ENCODE results near the gene HIPK2. TPM values are rescaled to one million over a fixed set of nuclear protein-coding genes. Genes with fewer than 3 reads are reported as not detected.

HIPK2 gene
- total RNA-seq, 2 donors from 2014 or later: 49.4 to 68.5 TPM

DNA sequence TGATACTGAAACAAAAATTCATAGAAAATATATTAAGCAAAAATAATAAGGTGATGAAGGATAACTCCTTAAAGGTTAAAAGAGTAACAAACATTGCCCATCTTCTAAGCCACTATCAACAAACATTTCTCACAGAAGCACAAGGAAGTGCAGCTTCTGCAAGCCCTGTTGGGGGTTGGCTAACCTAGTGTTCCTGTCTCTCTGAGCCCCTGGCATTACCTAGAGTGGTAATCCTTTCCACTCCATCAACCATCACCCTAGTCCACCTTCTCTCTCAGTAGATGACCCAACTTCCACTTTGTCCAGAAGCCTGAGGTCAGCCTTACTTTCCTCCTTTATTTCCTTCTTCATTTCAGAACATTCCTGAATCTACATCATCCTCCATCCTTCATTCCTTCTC is 59.7 kb downstream of the HIPK2 start:
- peaks cover 34% of the 10 kb centered on the region for H3K36me3 ChIP-seq
- H3K9me3 ChIP-seq: no peaks in the 10 kb centered on the region
- TF ChIP-seq, protein P1, sequence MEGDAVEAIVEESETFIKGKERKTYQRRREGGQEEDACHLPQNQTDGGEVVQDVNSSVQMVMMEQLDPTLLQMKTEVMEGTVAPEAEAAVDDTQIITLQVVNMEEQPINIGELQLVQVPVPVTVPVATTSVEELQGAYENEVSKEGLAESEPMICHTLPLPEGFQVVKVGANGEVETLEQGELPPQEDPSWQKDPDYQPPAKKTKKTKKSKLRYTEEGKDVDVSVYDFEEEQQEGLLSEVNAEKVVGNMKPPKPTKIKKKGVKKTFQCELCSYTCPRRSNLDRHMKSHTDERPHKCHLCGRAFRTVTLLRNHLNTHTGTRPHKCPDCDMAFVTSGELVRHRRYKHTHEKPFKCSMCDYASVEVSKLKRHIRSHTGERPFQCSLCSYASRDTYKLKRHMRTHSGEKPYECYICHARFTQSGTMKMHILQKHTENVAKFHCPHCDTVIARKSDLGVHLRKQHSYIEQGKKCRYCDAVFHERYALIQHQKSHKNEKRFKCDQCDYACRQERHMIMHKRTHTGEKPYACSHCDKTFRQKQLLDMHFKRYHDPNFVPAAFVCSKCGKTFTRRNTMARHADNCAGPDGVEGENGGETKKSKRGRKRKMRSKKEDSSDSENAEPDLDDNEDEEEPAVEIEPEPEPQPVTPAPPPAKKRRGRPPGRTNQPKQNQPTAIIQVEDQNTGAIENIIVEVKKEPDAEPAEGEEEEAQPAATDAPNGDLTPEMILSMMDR (IDR thresholded peaks at IDR 0.05): no peak
- no peaks in the 10 kb centered on the region for H3K27me3 ChIP-seq (replicated peaks; ENCODE audit: insufficient read depth)
- H3K27ac ChIP-seq: no peak overlapping the region
- peaks cover 28% of the 10 kb centered on the region in 2 donors for H3K4me1 ChIP-seq (ENCODE audit: control insufficient read depth in 1 of 2, low read depth in 2 of 2)
- DNase-seq (ENCODE audit: low spot score) (no peak), ATAC-seq (ENCODE audit: insufficient number of reproducible peaks, low FRiP score, low read depth) (no peak)
- H3K4me3 ChIP-seq: no peak overlapping the region

DNA sequence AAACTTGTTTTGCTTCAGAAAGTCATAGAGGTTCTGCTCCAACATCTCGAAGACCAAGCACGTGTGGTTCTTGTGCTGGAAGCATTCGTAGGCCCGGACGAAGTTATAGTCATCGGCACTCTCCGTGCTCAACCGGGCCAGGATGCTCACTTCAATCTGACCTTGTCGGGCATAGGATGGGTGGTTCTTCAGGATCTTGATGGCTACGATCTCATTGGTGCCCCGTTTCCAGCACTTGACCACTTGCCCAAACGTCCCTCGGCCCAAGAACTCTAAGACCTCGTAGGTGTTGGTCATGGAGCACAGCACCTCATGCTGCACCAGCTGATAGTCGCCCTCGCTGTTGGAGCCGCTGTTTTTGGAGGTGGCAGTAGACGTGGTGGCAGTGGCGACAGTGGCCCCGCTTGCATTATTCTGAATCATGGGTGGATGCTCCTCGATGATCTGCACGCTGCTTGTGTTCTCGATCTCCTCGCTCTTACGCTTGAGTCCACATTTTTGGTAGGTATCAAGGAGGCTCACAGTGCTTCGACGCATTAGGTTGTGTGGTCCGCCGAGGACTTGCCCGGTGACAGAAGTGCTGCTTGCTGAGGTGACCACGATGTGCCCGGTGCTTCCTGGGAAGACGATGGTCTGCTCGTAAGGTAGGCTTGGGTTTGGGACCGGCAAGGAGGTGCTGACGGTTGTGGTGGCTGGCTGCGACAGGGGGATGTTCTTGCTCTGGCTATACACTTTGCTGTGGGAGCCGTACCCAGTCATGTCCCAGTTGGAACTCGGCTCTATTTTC is 61.4 kb downstream of the HIPK2 start:
- Histone ChIP-seq H3K27me3 (replicated peaks; ENCODE audit: insufficient read depth) (no peaks in the 10 kb centered on the region), H3K9me3 (no peaks in the 10 kb centered on the region), H3K27ac (no peak overlapping the region), H3K4me1 (ENCODE audit: control insufficient read depth in 1 of 2, low read depth in 2 of 2) (peaks cover 12 to 14% of the 10 kb centered on the region in 2 donors), H3K4me3 (no peak overlapping the region), H3K36me3 (peaks cover 34% of the 10 kb centered on the region)
- TF ChIP-seq, protein P1 (IDR thresholded peaks at IDR 0.05): no peak
- no peak for DNase-seq (ENCODE audit: low spot score)
- ATAC-seq (ENCODE audit: insufficient number of reproducible peaks, low FRiP score, low read depth): no peak

DNA sequence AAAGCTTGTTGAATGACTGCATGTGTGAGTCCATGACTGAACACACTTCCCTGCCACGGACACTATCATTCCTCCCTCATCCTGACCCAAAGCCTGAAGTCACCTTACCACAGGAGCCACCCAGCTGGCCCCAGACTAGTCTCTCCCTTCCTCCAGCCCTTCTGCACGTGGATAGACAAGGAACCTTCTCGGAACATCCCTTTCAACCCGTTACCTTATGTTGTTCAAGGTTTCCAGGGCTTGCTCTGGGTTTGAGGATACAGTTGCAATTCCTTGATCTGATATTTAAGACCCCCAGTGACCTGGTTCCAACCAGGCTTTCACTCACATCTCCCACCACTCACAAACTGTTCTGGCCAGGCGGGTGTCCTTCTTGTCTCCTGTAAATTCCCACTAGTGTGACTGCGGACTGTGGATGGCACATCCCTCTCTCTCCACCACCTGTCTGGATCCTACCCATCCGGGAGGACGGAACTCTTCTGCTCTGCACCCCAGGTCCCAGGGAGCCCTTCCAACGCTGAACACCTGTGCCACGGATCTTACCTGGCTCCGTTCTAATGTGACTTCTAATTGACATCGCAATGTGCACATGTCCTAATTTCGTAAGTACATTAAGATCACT is 62.5 kb downstream of the HIPK2 start:
- Histone ChIP-seq H3K27me3 (replicated peaks; ENCODE audit: insufficient read depth) (no peaks in the 10 kb centered on the region), H3K4me1 (ENCODE audit: control insufficient read depth in 1 of 2, low read depth in 2 of 2) (peaks cover 4% of the 10 kb centered on the region in 2 donors), H3K27ac (no peak overlapping the region), H3K4me3 (no peak overlapping the region), H3K9me3 (no peaks in the 10 kb centered on the region), H3K36me3 (peaks cover 34% of the 10 kb centered on the region)
- TF ChIP-seq, protein P1 (IDR thresholded peaks at IDR 0.05): no peak
- ATAC-seq (ENCODE audit: insufficient number of reproducible peaks, low FRiP score, low read depth) (peak; percentile 27), DNase-seq (ENCODE audit: low spot score) (no peak)

DNA sequence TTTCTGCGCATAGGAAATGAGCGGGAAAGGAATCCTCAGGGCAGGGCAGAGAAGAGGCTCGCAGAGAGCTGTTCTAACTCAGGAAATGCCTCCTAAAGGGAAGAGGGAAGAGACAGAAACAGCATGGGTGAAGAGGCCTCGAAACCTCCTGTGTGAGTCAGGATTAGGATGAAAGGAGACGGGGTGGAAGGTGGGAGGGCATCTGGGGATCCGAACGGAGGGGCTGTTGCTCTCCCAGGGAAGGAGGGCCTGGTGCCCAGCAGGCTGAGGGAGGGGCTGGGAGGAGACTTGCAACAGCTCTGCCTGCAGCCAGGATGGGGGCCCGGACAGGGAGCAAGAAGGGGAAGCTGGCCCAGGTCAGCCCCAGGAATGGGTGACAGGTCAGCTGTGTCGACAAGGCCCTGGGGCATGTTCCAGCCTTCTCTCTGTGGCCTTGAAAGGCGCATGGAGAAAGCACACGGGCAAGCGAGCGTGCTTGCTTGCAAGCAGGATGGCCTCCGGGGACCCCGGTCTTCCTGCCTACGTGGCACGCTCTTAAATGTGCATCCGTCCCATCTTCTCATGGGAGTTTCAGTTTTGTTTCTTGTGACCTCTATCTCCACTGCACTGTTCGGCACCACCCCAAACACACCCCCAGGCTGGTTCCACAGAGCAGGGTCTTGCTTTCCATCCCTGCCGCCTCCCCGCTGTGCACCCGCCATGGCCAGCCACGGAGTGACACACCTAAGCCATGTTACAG is 63.5 kb downstream of the HIPK2 start:
- Histone ChIP-seq H3K27ac (no peak overlapping the region), H3K4me3 (no peak overlapping the region), H3K27me3 (replicated peaks; ENCODE audit: insufficient read depth) (no peaks in the 10 kb centered on the region), H3K36me3 (peaks cover 34% of the 10 kb centered on the region), H3K9me3 (no peaks in the 10 kb centered on the region), H3K4me1 (ENCODE audit: control insufficient read depth in 1 of 2, low read depth in 2 of 2) (peaks cover 0 to 2% of the 10 kb centered on the region in 2 donors)
- TF ChIP-seq, protein P1 (IDR thresholded peaks at IDR 0.05): no peak
- ATAC-seq (ENCODE audit: insufficient number of reproducible peaks, low FRiP score, low read depth) (no peak), DNase-seq (ENCODE audit: low spot score) (no peak)
